ENCODE data around the gene LTA4H.

Gene LTA4H

DNA sequence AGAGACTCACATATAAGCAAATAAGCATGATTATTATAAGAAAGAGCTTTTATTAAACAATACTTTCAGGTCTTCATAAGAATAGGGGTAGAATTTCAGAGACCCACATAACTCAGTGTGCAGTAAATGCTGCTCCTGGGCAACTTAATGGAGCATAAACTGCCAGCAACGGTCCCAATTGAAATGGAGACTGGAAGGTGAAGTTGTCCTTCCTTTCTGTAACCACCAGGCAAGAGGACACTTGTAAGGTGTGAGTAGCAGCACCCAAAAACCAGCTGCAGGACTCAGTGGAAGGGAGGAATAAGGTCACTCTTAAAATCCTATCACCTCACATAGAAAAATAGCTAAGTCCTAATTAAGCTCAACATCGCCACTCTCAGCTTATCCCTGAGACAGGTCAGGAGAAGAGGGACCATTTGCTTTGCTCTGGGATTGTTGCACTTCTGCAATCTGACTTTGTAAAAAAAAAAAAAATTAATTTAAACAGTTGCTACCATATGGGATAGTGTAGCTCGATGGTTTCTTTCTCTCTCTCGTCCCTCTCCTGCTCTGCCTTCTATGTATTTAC lies 22.7 kb upstream of the LTA4H start:
- DNase-seq (ENCODE audit: low spot score) = no peak

DNA sequence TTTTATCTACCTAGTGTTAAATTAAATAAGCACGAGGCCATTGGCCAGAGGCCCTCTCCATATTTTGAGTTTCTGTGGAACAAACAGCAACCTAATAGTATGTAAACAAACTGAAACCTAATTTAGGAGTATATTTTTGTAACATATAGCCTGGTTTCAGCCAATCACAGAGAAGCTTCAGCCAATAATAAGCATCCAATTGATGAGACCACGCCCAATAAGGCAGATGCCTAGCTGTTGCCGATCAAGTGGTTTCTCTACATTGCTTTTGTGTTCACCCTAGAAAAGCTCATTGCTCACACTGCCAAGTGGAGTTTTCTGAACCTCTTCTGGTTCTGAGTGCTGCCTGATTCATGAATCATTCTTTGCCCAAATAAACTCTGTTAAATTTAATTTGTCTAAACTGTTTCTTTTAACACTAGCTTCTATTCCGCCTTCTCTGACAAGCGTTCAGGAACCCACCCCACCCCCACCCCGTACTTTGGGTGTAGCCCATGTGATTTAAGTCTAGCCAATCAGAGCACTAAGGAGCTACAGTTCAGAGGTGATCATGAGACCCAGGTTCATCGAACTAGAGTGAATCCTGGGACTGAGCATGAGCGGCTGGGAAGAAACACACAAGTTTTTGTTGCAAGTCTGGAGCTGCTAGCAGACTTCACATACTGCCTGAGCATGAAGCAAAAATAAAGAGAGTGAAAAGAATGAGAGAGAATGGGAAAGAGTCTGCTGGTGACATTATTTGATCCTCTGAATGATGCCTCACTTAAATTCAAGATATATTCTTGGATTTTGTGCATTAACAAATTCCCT lies 21.5 kb upstream of the LTA4H start:
- DNase-seq (ENCODE audit: low spot score) = no peak

DNA sequence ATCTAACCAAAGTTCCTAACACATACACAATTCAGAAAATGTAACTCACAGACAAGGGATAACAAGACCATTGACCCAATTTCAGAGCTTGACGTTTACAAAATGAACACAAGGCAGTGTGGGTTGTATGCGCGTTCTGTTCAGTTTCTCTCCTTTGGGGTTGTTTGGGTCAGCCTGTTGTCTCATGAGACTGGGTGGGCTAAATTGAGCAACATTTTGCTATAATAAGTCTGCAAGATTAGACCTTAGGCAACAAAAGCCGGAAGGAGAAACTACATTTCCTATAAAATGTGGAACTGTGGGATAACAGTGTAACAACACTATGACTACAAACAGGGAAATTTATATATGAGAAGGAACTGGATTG lies 18.8 kb upstream of the LTA4H start:
- DNase-seq (ENCODE audit: low spot score) = no peak

GRCh38 chr12:96053476-96054243 lies 18.3 kb upstream of the LTA4H start:
- DNase-seq (ENCODE audit: low spot score) = no peak

DNA sequence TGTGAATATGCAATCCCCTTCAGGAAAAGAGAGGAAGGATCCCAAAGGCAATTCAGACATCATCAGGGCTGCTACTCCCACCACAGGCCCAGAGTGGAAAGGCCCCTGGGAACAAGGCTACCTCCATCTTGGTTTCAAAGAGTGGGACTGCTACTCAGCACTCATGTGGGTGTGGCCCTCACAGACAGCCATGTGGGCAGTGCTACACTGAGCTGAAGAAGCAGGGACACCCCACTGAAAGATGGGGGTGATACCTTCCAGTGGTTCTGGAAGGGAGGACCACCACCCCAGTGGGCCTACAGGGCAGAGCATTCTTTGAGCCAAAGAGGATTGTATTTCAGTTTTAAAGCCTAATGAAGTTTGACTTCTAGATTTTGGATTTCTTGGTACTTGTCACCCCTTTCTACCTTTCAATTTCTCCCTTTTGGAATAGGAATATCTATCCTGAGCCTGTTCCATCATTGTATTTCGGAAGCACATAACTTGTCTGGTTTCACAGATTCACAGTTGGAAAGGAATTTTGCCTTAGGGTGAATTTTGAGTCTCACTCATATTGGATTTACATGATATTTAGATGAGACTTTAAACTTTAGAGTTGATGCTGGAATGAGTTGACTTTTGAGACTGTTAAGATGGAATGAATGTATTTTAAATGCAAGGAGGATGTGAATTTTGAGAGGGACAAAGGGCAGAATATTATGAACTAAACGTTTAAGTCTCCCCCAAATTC lies 16.5 kb upstream of the LTA4H start:
- DNase-seq (ENCODE audit: low spot score) = no peak

DNA sequence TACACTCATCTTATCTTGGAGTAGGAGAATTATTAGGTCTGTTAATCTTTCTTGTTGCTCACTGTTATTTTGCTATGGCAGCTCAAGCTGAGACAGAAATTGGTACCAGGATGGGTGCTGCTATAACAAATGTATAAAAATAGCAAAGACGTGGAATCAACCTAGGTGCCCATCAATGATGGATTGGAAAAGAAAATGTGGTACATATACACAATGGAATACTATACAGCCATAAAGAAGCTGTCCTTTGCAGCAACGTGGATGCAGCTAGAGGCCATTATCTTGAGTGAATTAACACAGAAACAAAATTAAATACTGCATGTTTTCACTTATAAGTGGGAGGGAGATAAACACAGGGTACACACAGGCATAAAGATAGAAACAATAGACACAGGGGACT lies 14.8 kb upstream of the LTA4H start:
- no peak for DNase-seq (ENCODE audit: low spot score)

DNA sequence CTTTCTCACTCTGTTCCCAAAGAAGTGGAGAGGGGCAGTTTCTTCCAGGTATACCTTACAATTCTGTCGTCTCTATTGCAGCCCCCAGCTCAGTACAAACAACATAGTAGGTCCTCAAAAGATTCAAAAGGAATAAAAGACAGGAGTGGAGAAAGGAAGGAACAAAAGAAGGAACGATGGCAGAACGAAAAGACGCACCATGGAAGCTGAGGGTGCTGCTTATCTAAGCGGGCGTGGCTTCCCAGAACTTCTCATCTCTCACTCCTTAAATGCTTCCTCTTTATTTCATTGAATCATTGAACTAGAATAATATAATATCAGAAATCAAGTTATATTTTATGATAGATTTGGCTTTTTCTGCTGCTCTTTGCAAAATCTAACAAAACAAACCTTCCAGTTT lies 13.7 kb upstream of the LTA4H start:
- DNase-seq (ENCODE audit: low spot score) = no peak

DNA sequence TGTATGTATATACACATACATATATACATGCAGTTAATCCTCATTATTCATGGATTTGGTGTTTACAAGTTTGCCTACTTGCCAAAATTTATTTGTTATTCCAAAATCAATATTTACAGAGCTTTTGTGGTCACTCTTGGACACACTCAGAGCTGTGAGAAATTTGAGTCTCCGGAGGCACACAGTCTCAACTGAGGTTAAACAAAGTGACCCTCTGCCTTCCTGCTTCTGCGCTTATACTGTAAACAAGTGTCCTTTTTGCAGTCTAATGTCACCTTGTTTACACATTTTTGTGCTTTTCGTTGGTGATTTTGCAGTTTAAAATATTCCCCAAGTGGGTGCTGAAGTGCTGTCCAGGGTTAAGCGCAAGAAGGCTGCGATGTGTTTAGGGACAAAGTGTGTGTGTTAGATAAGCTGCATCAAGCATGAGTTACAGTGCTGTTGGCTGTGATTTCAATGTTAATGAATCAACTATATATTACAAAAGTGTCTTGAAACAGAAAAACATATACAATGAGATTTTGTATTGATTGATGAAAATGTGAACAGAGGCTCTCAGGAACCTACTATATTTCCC lies 13.1 kb upstream of the LTA4H start:
- DNase-seq (ENCODE audit: low spot score) = no peak

- no peak for DNase-seq (ENCODE audit: low spot score)
These were observed 12.1 kb upstream of the LTA4H start for GRCh38 chr12:96047229-96048211.

- no peak for DNase-seq (ENCODE audit: low spot score)
These were observed 11.3 kb upstream of the LTA4H start for GRCh38 chr12:96046543-96047228.

GRCh38 chr12:96045566-96045965 lies 10.2 kb upstream of the LTA4H start:
- no peak for DNase-seq (ENCODE audit: low spot score)

DNA sequence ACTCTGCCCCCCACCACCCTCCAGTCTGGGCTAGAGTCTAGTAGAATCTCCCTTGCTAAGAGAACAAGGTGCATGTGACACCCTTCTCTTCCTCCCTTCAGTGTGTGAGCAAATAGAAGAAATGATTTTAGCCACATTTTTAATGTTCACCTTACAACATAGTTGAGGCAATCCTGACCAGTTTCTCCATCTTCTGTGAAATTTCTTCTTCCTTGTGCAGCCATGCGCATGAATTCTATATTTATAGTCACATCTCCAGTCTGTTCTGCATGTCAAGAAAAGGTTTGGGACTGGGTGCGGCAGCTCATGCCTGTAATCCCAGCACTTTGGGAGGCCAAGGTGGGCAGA lies 9.5 kb upstream of the LTA4H start:
- DNase-seq (ENCODE audit: low spot score) = no peak

DNA sequence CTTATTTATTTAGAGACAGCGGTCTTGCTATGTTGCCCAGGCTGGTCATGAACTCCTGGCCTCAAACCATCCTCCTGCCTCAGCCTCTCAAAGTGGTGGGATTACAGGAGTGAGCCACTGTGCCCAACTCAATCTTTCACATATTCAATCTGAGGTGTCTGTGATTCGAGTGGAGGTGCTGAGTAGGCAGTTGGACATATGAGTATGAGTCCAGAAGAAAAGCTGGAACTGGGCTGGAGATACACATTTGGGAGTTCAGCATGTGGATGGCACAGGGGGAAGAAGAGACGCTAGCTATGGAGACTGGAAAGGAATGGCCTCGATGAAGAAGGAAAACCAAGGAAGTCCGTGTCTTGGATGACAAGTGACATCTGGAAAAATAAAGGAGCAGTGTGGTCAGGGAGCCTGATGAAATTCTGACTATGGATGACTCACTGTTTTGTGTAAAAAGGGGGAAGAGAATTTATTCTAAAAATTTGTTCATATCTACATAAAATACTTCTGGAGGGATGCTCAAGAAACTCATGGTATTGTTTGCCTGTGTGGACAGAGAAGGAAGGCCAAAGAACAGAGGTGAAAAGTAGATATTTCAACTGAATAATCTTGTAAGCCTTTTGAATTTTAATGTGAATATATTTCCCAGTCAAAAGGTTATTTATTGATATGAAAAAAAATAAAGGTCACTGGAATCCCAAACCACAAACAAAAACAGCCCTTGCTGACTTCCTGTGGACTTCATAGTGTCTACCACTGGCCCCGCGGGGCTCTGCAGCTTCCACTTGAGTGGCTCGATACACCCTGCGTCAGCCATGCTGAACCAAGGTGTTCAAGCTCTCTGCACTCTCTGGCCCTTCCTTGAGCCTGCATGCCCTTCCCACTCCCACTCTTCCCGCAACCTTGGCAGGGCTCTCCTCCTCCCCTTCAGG lies 8.9 kb upstream of the LTA4H start:
- no peak for DNase-seq (ENCODE audit: low spot score)

DNA sequence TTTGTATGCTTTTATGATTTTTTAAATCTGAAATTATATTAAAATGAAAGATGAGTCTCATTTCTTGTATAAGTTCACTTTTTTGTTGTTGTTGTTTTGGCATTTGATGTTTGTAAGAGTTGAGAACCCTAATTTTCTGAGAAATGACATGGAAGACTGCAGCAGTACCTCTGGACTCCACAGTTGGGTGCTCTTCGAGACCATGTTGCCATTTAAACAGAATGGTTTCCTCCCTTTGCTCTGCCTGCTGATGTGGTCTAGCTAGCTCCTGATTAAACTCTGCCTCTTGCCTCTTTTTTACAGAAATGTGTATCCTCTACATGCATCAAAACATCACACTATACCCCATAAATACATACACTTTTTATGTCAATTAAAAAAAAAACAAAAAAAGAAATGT lies 5.8 kb upstream of the LTA4H start:
- no peak for DNase-seq (ENCODE audit: low spot score)

DNA sequence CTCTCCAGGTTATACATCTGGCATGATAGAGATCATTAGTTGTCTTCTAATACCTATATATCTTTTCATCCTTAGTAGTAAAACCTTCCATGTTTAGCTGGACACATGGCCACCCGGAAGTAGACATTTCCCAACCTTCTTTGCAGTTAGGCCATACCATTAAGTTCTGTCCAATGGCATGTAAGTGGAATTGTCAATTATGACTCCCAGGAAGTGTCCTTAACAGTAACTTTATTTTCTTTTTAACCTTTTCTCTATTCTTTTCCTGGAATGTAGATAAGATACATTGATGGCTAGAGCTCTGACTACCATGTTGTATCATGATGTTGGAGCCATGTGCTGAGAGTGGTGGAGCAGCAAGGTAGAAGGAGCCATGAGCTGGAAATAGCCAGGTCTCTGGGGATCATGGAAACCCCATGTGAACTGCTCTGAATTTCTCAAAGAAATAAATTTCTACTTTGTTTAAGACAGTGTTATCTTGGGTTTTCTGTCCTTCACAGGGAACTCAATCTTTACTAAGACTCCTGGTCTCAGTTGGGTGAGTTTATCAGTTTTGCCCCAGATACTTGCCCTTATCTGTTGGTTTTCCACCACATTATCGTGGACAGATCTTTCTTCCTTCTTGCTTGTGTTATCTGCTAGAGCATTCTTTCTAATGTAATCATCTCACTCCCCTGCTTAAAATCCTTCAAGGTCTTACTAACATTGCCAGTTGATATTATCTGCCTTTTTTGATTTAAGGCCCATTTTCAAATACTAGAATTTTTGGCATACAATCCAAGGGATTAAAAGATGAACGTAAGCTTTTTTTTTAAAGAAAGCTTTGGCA lies 5.1 kb upstream of the LTA4H start:
- no peak for DNase-seq (ENCODE audit: low spot score)

DNA sequence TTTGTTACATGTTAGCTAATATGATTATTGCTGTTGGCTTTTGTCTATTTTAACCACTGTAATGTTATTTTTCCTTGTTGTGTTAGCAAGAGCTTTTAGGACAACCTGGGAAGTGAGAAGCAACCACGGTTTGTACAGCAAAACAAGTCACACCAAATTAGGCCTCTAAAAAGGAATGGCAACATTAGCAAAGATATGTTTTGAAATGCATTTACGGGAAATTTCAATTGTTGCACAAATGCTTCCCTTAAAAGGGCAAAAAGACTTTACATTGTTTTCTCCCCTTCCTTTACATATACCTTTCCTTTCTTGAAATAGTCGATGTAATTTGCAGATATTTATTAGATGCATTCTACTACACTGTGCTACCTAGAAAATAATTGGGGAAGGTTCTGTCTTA lies 4.1 kb upstream of the LTA4H start:
- DNase-seq (ENCODE audit: low spot score) = no peak

GRCh38 chr12:96036765-96037455 lies 1.5 kb upstream of the LTA4H start:
- no peak for DNase-seq (ENCODE audit: low spot score)
